GM19324 (cell line): ENCODE results near the gene CXCR6.

Experiments
- ATAC-seq: cut with Tn5 transposase; IDR thresholded peaks from one replicate; pipeline ENCODE4 v1.9.1; 2021; ENCODE audit warnings: mild to moderate bottlenecking, moderate library complexity; ENCODE audit not compliant: unreplicated experiment, low FRiP score

Gene CXCR6

GRCh38 chr3:45921158-45922038, 21.9 kb upstream of the CXCR6 start:
- ATAC-seq: no peak

GRCh38 chr3:45922039-45922326, 21.3 kb upstream of the CXCR6 start:
- no peak for ATAC-seq

GRCh38 chr3:45922950-45923590, 20.2 kb upstream of the CXCR6 start:
- ATAC-seq: no peak

- no peak for ATAC-seq
Measured at GRCh38 chr3:45923755-45924154, 19.5 kb upstream of the CXCR6 start.

GRCh38 chr3:45927881-45928280, 15.4 kb upstream of the CXCR6 start:
- no peak for ATAC-seq

- no peak for ATAC-seq
Measured at GRCh38 chr3:45929042-45929679, 14.1 kb upstream of the CXCR6 start.

GRCh38 chr3:45931496-45931895, 11.8 kb upstream of the CXCR6 start:
- no peak for ATAC-seq

- no peak for ATAC-seq
Measured at GRCh38 chr3:45932112-45932511, 11.2 kb upstream of the CXCR6 start.

GRCh38 chr3:45933591-45933990, 9.7 kb upstream of the CXCR6 start:
- no peak for ATAC-seq

- ATAC-seq: no peak
Measured at GRCh38 chr3:45936261-45936660, 7.0 kb upstream of the CXCR6 start.

- no peak for ATAC-seq
Measured at GRCh38 chr3:45937206-45938042, 5.8 kb upstream of the CXCR6 start.

GRCh38 chr3:45938043-45938435, 5.2 kb upstream of the CXCR6 start:
- ATAC-seq: no peak

- ATAC-seq: no peak
Measured at GRCh38 chr3:45938864-45939263, 4.4 kb upstream of the CXCR6 start.

- no peak for ATAC-seq
Measured at GRCh38 chr3:45939341-45939771, 3.9 kb upstream of the CXCR6 start.

- ATAC-seq: no peak
Measured at GRCh38 chr3:45940004-45940780, 3.1 kb upstream of the CXCR6 start.

- ATAC-seq: no peak
Measured at GRCh38 chr3:45940781-45941365, 2.4 kb upstream of the CXCR6 start.

GRCh38 chr3:45942051-45942825, 1.0 kb upstream of the CXCR6 start:
- no peak for ATAC-seq

- no peak for ATAC-seq
Measured at GRCh38 chr3:45944830-45945620, 1.8 kb downstream of the CXCR6 start.
